ENCODE data around the gene NAPG. TPM values are rescaled to one million over a fixed set of nuclear protein-coding genes. Genes with fewer than 3 reads are reported as not detected.
"Not testable (repeated sequence)": the region's sequence is repeated elsewhere in the genome, so short reads cannot be mapped to it uniquely, and the experiment has no call there.

Gene NAPG
- total RNA-seq, 1 donor from 2014 or later = 54.5 TPM

- H3K36me3 ChIP-seq (ENCODE audit: control insufficient read depth, insufficient read depth, low read length) = peaks cover 2% of the 10 kb centered on the region
- H3K4me3 ChIP-seq (ENCODE audit: low read depth, low read length) = no peak overlapping the region
- FAIRE-seq = no peak
- TF ChIP-seq CTCF (IDR thresholded peaks at IDR 0.05; ENCODE audit: insufficient read depth, low read length, severe bottlenecking) = no peak
- peak; percentile 74 for DNase-seq (ENCODE audit: low read depth)
- H3K27me3 ChIP-seq (ENCODE audit: control insufficient read depth, insufficient read depth, low read length) = no peaks in the 10 kb centered on the region
Observed at GRCh38 chr18:10536280-10536679, 10.5 kb downstream of the NAPG start.

- H3K36me3 ChIP-seq (ENCODE audit: control insufficient read depth, insufficient read depth, low read length) = peaks cover 3% of the 10 kb centered on the region
- H3K27me3 ChIP-seq (ENCODE audit: control insufficient read depth, insufficient read depth, low read length) = no peaks in the 10 kb centered on the region
- DNase-seq (ENCODE audit: low read depth) = no peak
- TF ChIP-seq CTCF (IDR thresholded peaks at IDR 0.05; ENCODE audit: insufficient read depth, low read length, severe bottlenecking) = no peak
- no peak for FAIRE-seq
- H3K4me3 ChIP-seq (ENCODE audit: low read depth, low read length) = no peak overlapping the region
Observed at GRCh38 chr18:10537765-10538164, 11.9 kb downstream of the NAPG start.

- not testable (repeated sequence) for H3K4me3 ChIP-seq (ENCODE audit: low read depth, low read length); H3K27me3 ChIP-seq (ENCODE audit: control insufficient read depth, insufficient read depth, low read length); H3K36me3 ChIP-seq (ENCODE audit: control insufficient read depth, insufficient read depth, low read length); FAIRE-seq; DNase-seq (ENCODE audit: low read depth)
Observed at GRCh38 chr18:10539124-10539523, 13.3 kb downstream of the NAPG start.

GRCh38 chr18:10543277-10543676, 17.4 kb downstream of the NAPG start:
- FAIRE-seq (no peak), DNase-seq (ENCODE audit: low read depth) (no peak)
- no peak overlapping the region for H3K4me3 ChIP-seq (ENCODE audit: low read depth, low read length)
- no peak for TF ChIP-seq CTCF (IDR thresholded peaks at IDR 0.05; ENCODE audit: insufficient read depth, low read length, severe bottlenecking)
- no peaks in the 10 kb centered on the region for H3K27me3 ChIP-seq (ENCODE audit: control insufficient read depth, insufficient read depth, low read length)
- H3K36me3 ChIP-seq (ENCODE audit: control insufficient read depth, insufficient read depth, low read length) = peaks cover 11% of the 10 kb centered on the region

GRCh38 chr18:10544093-10544748, 18.4 kb downstream of the NAPG start:
- FAIRE-seq (no peak), DNase-seq (ENCODE audit: low read depth) (no peak)
- no peak overlapping the region for H3K4me3 ChIP-seq (ENCODE audit: low read depth, low read length)
- no peaks in the 10 kb centered on the region for H3K27me3 ChIP-seq (ENCODE audit: control insufficient read depth, insufficient read depth, low read length)
- TF ChIP-seq CTCF (IDR thresholded peaks at IDR 0.05; ENCODE audit: insufficient read depth, low read length, severe bottlenecking) = no peak
- peaks cover 15% of the 10 kb centered on the region for H3K36me3 ChIP-seq (ENCODE audit: control insufficient read depth, insufficient read depth, low read length)

GRCh38 chr18:10546557-10547300, 20.9 kb downstream of the NAPG start:
- Histone ChIP-seq H3K4me3 (ENCODE audit: low read depth, low read length) (no peak overlapping the region), H3K36me3 (ENCODE audit: control insufficient read depth, insufficient read depth, low read length) (peaks cover 16% of the 10 kb centered on the region), H3K27me3 (ENCODE audit: control insufficient read depth, insufficient read depth, low read length) (no peaks in the 10 kb centered on the region)
- no peak for TF ChIP-seq CTCF (IDR thresholded peaks at IDR 0.05; ENCODE audit: insufficient read depth, low read length, severe bottlenecking)
- FAIRE-seq (no peak), DNase-seq (ENCODE audit: low read depth) (no peak)
